ENCODE measurements around the gene NUDT13.

The NUDT13 gene

GRCh38 chr10:73110345-73110849 is at the start of gene NUDT13:
Gene NUDT13, plus strand, starts transcription at chr10:73110455. Its CDS starts 3,911 bp downstream, at chr10:73114366.
- peaks cover 14% of the 10 kb centered on the region; the same call in 1 of the 2 replicates for H3K9me3 ChIP-seq (ENCODE audit: insufficient read depth, low read length)
- H3K36me3 ChIP-seq (ENCODE audit: insufficient read depth, insufficient read length, low read length): peaks cover 10% of the 10 kb centered on the region
- no peaks in the 10 kb centered on the region for H3K4me1 ChIP-seq (ENCODE audit: insufficient read depth, insufficient read length)
- peak within 1 kb of the TSS; percentile 62 for H3K9ac ChIP-seq (ENCODE audit: insufficient read length, low read depth)
- no peak for DNase-seq (ENCODE audit: low read depth, low spot score)
- H3K27me3 ChIP-seq (ENCODE audit: insufficient read depth, insufficient read length): no peaks in the 10 kb centered on the region
- H3K4me3 ChIP-seq (ENCODE audit: insufficient read length, low read depth): peak within 1 kb of the TSS; percentile 45
- no peak for TF ChIP-seq SUZ12 (IDR thresholded peaks at IDR 0.05; ENCODE audit: extremely low read depth, insufficient read depth, insufficient read length)
- peak; percentile 42 for TF ChIP-seq YY1 (IDR thresholded peaks at IDR 0.05; ENCODE audit: insufficient read depth, insufficient read length)

DNA sequence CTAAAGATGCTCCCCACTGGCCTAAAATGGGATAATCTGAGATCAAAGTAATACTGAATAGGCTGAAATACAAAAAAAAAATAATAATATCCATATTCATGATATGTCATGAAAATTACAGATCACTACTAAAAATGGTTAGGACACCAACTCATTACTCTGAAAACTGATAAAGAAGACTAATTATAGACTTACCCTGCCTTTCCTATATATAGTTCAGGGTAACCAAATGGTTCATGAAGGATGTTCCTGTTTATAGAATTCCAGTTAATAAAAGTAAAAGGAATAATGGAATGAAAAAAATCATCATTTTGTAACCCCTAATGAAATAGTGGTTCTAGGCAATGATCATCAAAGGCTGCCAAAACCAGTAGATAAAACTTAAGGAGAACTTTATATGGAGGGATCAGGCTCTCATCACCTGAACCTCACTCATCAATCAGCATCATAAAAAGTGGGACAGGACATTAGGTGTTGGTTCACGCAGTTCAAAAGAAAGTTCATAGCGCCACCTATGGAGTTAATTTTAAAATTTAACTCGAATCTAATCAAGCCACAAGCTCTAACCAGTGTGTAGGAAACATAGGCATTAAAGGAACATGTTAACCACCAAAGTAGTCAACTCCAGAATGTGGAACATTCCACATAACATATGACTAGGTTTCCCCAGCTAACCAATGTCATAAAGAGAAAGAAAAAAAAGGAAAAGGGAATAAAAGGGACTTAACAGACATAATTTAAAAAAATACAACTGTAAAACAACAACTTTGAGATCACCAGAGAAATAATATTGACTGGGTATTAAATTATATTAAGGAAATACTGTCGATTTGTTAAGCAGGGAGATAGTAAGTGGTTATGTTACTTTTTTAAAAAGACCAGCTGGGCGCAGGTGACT is 49.3 kb upstream of the NUDT13 start:
- Histone ChIP-seq H3K4me3 (ENCODE audit: insufficient read length, low read depth) (no peak overlapping the region), H3K36me3 (ENCODE audit: insufficient read depth, insufficient read length, low read length) (peaks cover 31% of the 10 kb centered on the region), H3K4me1 (ENCODE audit: insufficient read depth, insufficient read length) (no peaks in the 10 kb centered on the region), H3K27me3 (ENCODE audit: insufficient read depth, insufficient read length) (no peaks in the 10 kb centered on the region), H3K9me3 (ENCODE audit: insufficient read depth, low read length) (no peaks in the 10 kb centered on the region), H3K9ac (ENCODE audit: insufficient read length, low read depth) (no peak overlapping the region)
- TF ChIP-seq SUZ12 (IDR thresholded peaks at IDR 0.05; ENCODE audit: extremely low read depth, insufficient read depth, insufficient read length) (no peak), ZNF274 (IDR thresholded peaks at IDR 0.05; ENCODE audit: low read depth, low read length) (no peak), YY1 (IDR thresholded peaks at IDR 0.05; ENCODE audit: insufficient read depth, insufficient read length) (no peak)
- peak; percentile 9 for DNase-seq (ENCODE audit: low read depth, low spot score)

GRCh38 chr10:73061743-73062142 is 48.5 kb upstream of the NUDT13 start:
- Histone ChIP-seq H3K27me3 (ENCODE audit: insufficient read depth, insufficient read length) (no peaks in the 10 kb centered on the region), H3K9me3 (ENCODE audit: insufficient read depth, low read length) (no peaks in the 10 kb centered on the region), H3K9ac (ENCODE audit: insufficient read length, low read depth) (no peak overlapping the region), H3K4me1 (ENCODE audit: insufficient read depth, insufficient read length) (no peaks in the 10 kb centered on the region), H3K36me3 (ENCODE audit: insufficient read depth, insufficient read length, low read length) (peaks cover 36% of the 10 kb centered on the region), H3K4me3 (ENCODE audit: insufficient read length, low read depth) (no peak overlapping the region)
- TF ChIP-seq SUZ12 (IDR thresholded peaks at IDR 0.05; ENCODE audit: extremely low read depth, insufficient read depth, insufficient read length) (no peak), YY1 (IDR thresholded peaks at IDR 0.05; ENCODE audit: insufficient read depth, insufficient read length) (no peak), ZNF274 (IDR thresholded peaks at IDR 0.05; ENCODE audit: low read depth, low read length) (no peak)
- DNase-seq (ENCODE audit: low read depth, low spot score): no peak

DNA sequence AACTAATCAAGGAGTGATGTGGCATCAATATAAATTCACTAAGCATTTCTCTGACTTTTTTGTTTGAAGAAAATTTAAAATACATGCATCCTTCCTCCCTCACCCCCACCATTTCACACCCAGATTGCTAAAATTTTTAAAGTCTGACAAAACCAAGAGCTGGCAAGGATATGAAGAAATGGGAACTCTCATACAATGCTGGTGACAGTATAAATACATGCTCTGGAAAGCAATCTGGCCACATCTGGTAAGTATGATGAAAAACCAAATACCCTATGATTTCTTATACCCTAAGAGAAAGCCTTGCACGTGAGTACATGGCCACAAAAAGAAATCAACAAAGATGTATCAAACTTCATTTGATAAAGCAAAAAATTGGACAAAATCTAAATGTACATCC is 44.8 kb upstream of the NUDT13 start:
- no peaks in the 10 kb centered on the region for H3K27me3 ChIP-seq (ENCODE audit: insufficient read depth, insufficient read length)
- H3K4me3 ChIP-seq (ENCODE audit: insufficient read length, low read depth): no peak overlapping the region
- H3K9ac ChIP-seq (ENCODE audit: insufficient read length, low read depth): no peak overlapping the region
- DNase-seq (ENCODE audit: low read depth, low spot score): no peak
- no peaks in the 10 kb centered on the region for H3K4me1 ChIP-seq (ENCODE audit: insufficient read depth, insufficient read length)
- H3K9me3 ChIP-seq (ENCODE audit: insufficient read depth, low read length): no peaks in the 10 kb centered on the region
- TF ChIP-seq YY1 (IDR thresholded peaks at IDR 0.05; ENCODE audit: insufficient read depth, insufficient read length) (no peak), ZNF274 (IDR thresholded peaks at IDR 0.05; ENCODE audit: low read depth, low read length) (no peak), SUZ12 (IDR thresholded peaks at IDR 0.05; ENCODE audit: extremely low read depth, insufficient read depth, insufficient read length) (no peak)
- peaks cover 58% of the 10 kb centered on the region for H3K36me3 ChIP-seq (ENCODE audit: insufficient read depth, insufficient read length, low read length)

GRCh38 chr10:73073627-73074026 is 36.6 kb upstream of the NUDT13 start:
- Histone ChIP-seq H3K9me3 (ENCODE audit: insufficient read depth, low read length) (no peaks in the 10 kb centered on the region), H3K4me1 (ENCODE audit: insufficient read depth, insufficient read length) (no peaks in the 10 kb centered on the region), H3K27me3 (ENCODE audit: insufficient read depth, insufficient read length) (no peaks in the 10 kb centered on the region), H3K9ac (ENCODE audit: insufficient read length, low read depth) (no peak overlapping the region), H3K4me3 (ENCODE audit: insufficient read length, low read depth) (no peak overlapping the region), H3K36me3 (ENCODE audit: insufficient read depth, insufficient read length, low read length) (peaks cover 50% of the 10 kb centered on the region)
- no peak for TF ChIP-seq ZNF274 (IDR thresholded peaks at IDR 0.05; ENCODE audit: low read depth, low read length)
- TF ChIP-seq YY1 (IDR thresholded peaks at IDR 0.05; ENCODE audit: insufficient read depth, insufficient read length): no peak
- TF ChIP-seq SUZ12 (IDR thresholded peaks at IDR 0.05; ENCODE audit: extremely low read depth, insufficient read depth, insufficient read length): no peak
- DNase-seq (ENCODE audit: low read depth, low spot score): no peak

DNA sequence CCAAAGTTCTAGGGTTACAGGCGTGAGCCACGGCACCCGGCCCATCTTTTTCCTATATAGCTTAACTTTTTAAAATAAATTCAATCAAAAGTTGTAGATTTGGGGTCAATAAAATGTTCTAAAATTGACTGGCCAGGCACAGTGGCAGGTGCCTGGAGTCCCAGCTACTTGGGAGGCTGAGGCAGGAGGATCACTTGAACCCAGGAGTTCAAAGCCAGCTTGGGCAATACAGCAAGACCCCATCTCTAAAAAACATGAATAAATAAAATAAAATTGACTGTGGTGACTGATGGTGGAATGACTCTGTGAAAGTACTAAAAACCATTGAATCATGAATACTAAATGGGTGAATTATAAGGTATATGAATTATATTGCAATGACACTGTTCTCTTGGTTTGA is 34.4 kb upstream of the NUDT13 start:
- Histone ChIP-seq H3K9me3 (ENCODE audit: insufficient read depth, low read length) (no peaks in the 10 kb centered on the region), H3K4me1 (ENCODE audit: insufficient read depth, insufficient read length) (no peaks in the 10 kb centered on the region), H3K9ac (ENCODE audit: insufficient read length, low read depth) (no peak overlapping the region), H3K4me3 (ENCODE audit: insufficient read length, low read depth) (no peak overlapping the region), H3K27me3 (ENCODE audit: insufficient read depth, insufficient read length) (no peaks in the 10 kb centered on the region), H3K36me3 (ENCODE audit: insufficient read depth, insufficient read length, low read length) (peaks cover 34% of the 10 kb centered on the region)
- TF ChIP-seq SUZ12 (IDR thresholded peaks at IDR 0.05; ENCODE audit: extremely low read depth, insufficient read depth, insufficient read length) (no peak), YY1 (IDR thresholded peaks at IDR 0.05; ENCODE audit: insufficient read depth, insufficient read length) (no peak), ZNF274 (IDR thresholded peaks at IDR 0.05; ENCODE audit: low read depth, low read length) (no peak)
- DNase-seq (ENCODE audit: low read depth, low spot score): no peak

Data from NT2/D1 (cell line).